Stimulated activated CD4-positive, alpha-beta T cell treated with anti-CD3 and anti-CD28 coated beads, Interleukin-1b, Interleukin-23, amount 100 ng/mL, for 24 hours (primary cell): Measurements from ENCODE around the gene GHDC.
"Not testable (repeated sequence)": the region's sequence is repeated elsewhere in the genome, so short reads cannot be mapped to it uniquely, and the experiment has no call there.

Source experiments
- DNase-seq, 4 experiments: peaks; one replicate each; pipeline ENCODE4 v3.0.0-alpha.2; 2020; ENCODE audit warnings: low read depth in 4 of 4, low spot score in 1 of 4

Gene GHDC

GRCh38 chr17:42159796-42160530, 34.3 kb downstream of the GHDC start:
- DNase-seq, result no peak

GRCh38 chr17:42155614-42156045, 38.7 kb downstream of the GHDC start:
- no peak for DNase-seq

- no peak for DNase-seq
Measured at GRCh38 chr17:42153919-42154742, 40.2 kb downstream of the GHDC start.

GRCh38 chr17:42146911-42147607, 47.2 kb downstream of the GHDC start:
- no peak for DNase-seq

- not testable (repeated sequence) for DNase-seq
Measured at GRCh38 chr17:42143138-42143537, 51.2 kb downstream of the GHDC start.

GRCh38 chr17:42142371-42142896, 51.9 kb downstream of the GHDC start:
- DNase-seq, result no peak

GRCh38 chr17:42141382-42141781, 52.9 kb downstream of the GHDC start:
- DNase-seq, result no peak

- DNase-seq, result not testable (repeated sequence)
Measured at GRCh38 chr17:42140690-42141089, 53.6 kb downstream of the GHDC start.
